HG03097 (cell line): ENCODE measurements around the gene GH1.
"Not testable (repeated sequence)": the region's sequence is repeated elsewhere in the genome, so short reads cannot be mapped to it uniquely, and the experiment has no call there.

Experiments
- ATAC-seq: cut with Tn5 transposase; IDR thresholded peaks from one replicate; pipeline ENCODE4 v1.9.1; 2021; ENCODE audit not compliant: unreplicated experiment, low FRiP score

The GH1 gene

GRCh38 chr17:63901971-63902370 lies 16.7 kb downstream of the GH1 start:
- ATAC-seq = not testable (repeated sequence)

DNA sequence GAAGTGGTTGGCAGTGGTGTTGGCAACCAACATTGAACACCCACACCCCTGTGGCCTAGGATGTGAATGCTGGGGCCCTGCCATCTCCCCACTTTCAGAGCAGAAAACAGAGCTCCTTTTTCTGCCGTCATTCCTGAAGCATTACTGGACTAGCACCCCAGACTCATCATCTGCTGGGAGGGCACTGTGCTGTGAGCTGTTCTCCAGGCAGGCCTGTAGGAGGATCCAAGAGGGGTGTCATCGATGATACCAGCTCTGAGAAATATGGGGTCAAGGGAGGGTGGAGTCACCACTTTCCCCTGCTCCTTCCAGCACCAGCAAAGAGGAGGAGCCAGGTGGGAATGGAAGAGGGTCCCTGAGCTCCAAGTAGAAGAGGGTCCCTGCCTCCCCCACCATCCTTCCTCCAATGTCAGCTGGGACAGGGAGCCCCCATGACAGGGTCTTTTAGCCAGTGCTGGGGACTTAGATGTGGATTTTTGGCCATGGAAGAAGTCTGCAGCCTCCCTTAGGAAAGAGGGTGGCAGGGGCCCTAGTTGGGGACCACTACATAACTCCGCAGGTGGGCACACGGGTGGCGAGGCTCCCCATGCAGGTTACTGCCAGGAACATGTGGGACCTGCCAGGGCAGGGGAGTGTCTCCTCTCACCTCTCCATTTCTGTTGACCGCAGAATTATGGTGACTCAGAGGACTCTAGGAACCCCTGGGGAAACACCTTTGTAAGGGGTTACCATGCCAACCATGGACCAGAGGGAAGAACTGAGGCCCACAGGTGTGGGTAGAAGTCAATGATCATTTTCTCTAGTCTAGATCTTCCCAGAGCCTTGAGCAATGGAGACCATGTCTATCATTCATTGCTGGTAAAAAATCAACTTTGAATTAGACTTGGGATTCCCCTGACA lies 19.5 kb downstream of the GH1 start:
- not testable (repeated sequence) for ATAC-seq

GRCh38 chr17:63896524-63897354 lies 21.9 kb downstream of the GH1 start, which contains the start of gene CSH1:
Gene CSH1, minus strand, starts transcription at chr17:63896574. Its CDS starts 63 bp downstream, at chr17:63896511.
- not testable (repeated sequence) for ATAC-seq

DNA sequence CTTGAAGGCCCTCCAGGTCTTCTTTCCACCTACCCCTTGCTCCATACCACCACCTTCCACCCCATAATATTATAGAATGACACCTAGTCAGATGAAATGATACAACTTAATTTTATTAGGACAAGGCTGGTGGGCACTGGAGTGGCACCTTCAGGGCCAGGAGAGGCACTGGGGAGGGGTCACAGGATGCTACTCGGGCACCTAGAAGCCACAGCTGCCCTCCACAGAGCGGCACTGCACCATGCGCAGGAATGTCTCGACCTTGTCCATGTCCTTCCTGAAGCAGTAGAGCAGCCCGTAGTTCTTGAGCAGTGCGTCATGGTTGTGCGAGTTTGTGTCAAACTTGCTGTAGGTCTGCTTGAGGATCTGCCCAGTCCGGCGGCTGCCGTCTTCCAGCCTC lies 23.8 kb downstream of the GH1 start:
- ATAC-seq = not testable (repeated sequence)

- ATAC-seq = not testable (repeated sequence)
These were observed 24.6 kb downstream of the GH1 start for GRCh38 chr17:63894021-63894420.

DNA sequence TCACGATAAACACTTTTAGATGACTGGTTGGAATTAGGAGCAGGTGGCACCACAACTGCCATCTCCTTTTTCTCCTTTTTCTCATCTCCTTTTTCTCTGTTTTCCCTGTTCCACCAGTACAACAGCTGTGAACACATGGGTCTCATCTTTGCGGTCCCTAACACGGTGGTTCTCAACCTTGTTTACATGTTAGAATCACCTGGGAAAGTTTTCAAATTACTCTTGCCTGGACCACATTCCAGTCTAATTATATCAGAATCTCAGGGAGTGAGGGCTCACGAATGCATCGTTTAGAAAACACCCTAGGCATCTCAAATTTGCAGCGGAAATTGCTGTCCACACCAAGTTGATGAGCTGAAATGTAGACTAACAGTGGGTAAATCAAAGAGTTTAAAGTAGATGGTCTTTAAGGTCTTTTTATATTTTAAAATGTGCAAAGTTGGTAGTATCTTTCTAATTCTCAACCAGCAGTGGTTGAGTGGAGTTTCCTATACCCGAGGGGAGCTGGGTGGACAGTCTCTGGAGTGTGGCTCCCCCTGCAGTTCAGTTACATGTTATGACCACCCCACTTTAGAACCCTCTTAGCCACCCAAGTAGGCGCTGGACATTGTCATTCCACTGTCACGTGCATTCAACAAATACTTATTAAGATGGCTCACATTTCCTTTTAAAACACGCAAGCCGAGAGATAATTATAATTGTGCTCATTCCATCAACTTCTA lies 26.2 kb downstream of the GH1 start:
- not testable (repeated sequence) for ATAC-seq

DNA sequence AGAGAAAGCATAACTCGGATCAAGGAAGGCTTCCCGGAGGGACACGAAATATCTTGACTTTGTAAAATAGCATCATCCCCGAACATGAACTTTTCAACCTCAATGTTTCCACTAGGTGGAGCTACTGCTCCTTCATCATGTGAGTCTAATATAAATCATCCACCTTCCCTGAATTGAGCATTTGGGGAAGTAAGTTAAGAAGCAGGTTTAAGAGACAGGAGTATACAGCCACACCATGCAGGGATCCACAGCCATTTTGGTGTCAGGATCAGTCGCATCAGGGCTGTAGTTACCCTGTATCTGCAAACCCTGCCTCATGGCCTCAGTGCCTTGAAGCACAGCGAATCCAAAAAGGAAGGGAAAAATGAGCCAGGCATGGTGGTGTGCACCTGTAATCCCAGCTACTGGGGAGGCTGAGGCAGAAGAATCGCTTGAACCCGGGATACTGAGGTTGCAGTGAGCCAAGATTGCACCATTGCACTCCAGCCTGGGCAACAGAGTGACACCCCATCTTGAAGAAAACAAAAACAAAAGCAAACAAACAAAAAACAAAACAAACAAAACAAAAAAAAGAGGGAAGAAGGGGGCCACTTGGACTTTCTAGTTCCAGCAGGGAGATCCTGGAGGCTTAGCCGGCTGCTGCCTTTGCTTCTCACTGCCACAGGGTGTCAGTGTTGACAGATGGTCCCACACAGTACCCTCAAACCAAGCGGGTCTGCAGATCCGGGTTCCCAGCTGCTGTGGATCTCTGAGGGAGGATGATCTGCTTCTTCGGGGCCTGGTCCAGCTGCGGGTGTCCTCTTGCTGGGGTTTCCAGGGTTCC lies 29.4 kb downstream of the GH1 start:
- ATAC-seq = not testable (repeated sequence)

- ATAC-seq = not testable (repeated sequence)
These were observed 33.5 kb downstream of the GH1 start for GRCh38 chr17:63885119-63885518.

GRCh38 chr17:63882626-63883126 lies 36.0 kb downstream of the GH1 start:
- not testable (repeated sequence) for ATAC-seq

GRCh38 chr17:63881935-63882601 lies 36.6 kb downstream of the GH1 start, which contains the start of gene GH2:
Gene GH2, minus strand, starts transcription at chr17:63881944. Its CDS starts 143 bp downstream, at chr17:63881801.
- ATAC-seq = no peak

- not testable (repeated sequence) for ATAC-seq
These were observed 37.3 kb downstream of the GH1 start for GRCh38 chr17:63881337-63881736.

DNA sequence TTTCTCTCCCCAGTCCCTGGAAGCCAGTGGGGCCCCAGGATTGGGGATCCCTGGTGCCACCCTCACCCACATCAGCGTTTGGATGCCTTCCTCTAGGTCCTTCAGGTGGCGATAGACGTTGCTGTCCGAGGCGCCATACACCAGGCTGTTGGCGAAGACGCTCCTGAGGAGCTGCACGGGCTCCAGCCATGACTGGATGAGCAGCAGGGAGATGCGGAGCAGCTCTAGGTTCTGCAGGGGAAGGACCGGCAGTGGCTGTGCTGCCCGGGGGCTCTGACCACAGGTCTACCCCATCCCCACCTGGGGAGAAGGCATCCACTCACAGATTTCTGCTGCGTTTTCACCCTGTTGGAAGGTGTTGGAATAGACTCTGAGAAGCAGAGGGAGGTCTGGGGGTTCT lies 37.9 kb downstream of the GH1 start:
- no peak for ATAC-seq

- ATAC-seq = not testable (repeated sequence)
These were observed 40.2 kb downstream of the GH1 start for GRCh38 chr17:63878413-63878812.

DNA sequence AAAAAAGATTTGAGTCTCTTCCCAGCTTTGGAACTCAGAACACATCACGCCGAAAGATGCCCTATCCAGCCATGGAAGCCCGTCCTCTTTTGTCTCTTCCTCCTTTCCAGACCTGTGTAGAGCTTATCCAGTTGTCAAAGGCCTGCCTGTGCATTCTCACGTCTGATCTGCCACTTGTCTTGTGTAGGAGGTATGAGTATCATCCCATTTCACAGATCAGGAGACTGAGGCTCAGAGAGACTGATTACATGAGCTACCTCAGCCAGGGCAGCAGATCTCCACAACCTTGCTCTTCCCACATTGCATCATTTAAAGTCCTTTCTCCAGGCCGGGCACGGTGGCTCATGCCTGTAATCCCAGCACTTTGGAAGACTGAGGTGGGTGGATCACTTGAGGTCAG lies 43.9 kb downstream of the GH1 start:
- not testable (repeated sequence) for ATAC-seq

DNA sequence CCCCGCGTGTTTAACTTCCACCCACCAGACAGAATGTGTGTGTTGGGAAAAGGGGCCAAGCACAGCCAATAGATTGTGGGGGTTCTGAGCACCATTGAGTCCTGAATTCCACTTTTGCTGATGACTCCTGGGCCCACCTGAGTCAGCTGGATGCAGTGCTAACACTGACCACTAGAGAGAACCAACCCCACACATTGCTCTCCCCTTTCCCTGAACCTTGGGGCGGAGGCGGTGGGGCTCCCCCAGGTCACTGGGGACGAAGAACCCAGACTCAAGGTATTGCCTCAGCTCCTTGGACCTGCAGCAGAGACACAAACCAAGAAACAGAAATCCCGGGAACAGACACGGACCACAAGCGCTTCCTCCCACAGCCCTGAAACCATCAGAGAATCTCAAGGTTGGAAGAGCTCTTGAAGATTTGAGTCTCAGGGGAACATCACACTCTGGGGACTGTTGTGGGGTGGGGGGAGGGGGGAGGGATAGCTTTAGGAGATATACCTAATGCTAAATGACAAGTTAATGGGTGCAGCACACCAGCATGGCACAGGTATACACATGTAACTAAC lies 44.5 kb downstream of the GH1 start:
- not testable (repeated sequence) for ATAC-seq

GRCh38 chr17:63873577-63873976 lies 45.1 kb downstream of the GH1 start, which contains the start of gene CSH2:
Gene CSH2, minus strand, starts transcription at chr17:63873677. Its CDS starts 63 bp downstream, at chr17:63873614.
- ATAC-seq = not testable (repeated sequence)

- ATAC-seq = not testable (repeated sequence)
These were observed 46.8 kb downstream of the GH1 start for GRCh38 chr17:63871646-63872365.

DNA sequence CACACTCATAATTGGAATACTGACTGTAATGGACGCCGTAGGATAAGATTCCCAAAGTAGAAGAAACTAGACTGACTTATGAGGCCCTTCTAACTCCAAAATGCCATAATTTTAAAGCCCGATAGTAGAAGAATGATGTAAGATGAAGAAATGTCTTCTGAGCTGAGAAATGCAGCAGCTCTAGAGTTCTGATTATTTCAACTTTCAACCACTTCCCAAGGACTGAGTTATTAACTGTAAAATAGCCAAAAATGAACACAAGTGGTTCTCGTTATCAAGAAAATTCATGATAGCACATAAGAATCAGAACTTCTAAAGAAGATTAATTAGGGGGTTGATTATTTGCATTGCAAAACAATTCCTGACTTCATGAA lies 48.4 kb downstream of the GH1 start:
- not testable (repeated sequence) for ATAC-seq
